HFF-Myc (cell line): Measurements from ENCODE around the gene RAB10.

Experiments used
- DNase-seq: peaks from one replicate; pipeline ENCODE4 v3.0.0-alpha.2; 2011; ENCODE audit warnings: low read depth; ENCODE audit errors: extremely low read depth
- H3K4me3 ChIP-seq: replicated peaks from 2 replicates; pipeline ENCODE4 v1.5.1; 2011; ENCODE audit warnings: low read depth, mild to moderate bottlenecking, control low read depth, low read length
- CTCF ChIP-seq: IDR thresholded peaks from 2 replicates; pipeline ENCODE4 v1.5.1; 2012; ENCODE audit warnings: mild to moderate bottlenecking, low read depth, low read length, control low read depth; ENCODE audit errors: missing control alignments

RAB10 gene

GRCh38 chr2:26033818-26034636, at the start of gene RAB10:
TSS of gene RAB10 (plus strand) at chr2:26034084. CDS start at chr2:26034609, 525 bp downstream.
- no peak for TF ChIP-seq CTCF

GRCh38 chr2:25988134-25988533, 45.8 kb upstream of the RAB10 start:
- no peak for TF ChIP-seq CTCF
- no peak overlapping the region for H3K4me3 ChIP-seq
- DNase-seq: no peak

More at GRCh38 chr2:26033818-26034636, at the start of gene RAB10:
- peak within 1 kb of the TSS; percentile 96 for H3K4me3 ChIP-seq
- DNase-seq: peak; percentile 95

- H3K4me3 ChIP-seq: no peak overlapping the region
- no peak for DNase-seq
- TF ChIP-seq CTCF: no peak
Measured at GRCh38 chr2:25989154-25989553, 44.7 kb upstream of the RAB10 start.

GRCh38 chr2:25991965-25992364, 41.9 kb upstream of the RAB10 start:
- no peak overlapping the region for H3K4me3 ChIP-seq
- no peak for DNase-seq
- no peak for TF ChIP-seq CTCF

GRCh38 chr2:25992556-25992955, 41.3 kb upstream of the RAB10 start:
- no peak overlapping the region for H3K4me3 ChIP-seq
- TF ChIP-seq CTCF: no peak
- DNase-seq: no peak

- no peak for DNase-seq
- no peak for TF ChIP-seq CTCF
- no peak overlapping the region for H3K4me3 ChIP-seq
Measured at GRCh38 chr2:25993049-25993448, 40.8 kb upstream of the RAB10 start.
